Mesangial cell (primary cell): ENCODE measurements around the gene SEC22A. TPM values are rescaled to one million over a fixed set of nuclear protein-coding genes. Genes with fewer than 3 reads are reported as not detected.

ENCODE experiments used
- total RNA-seq: library from RNA; depleted of rRNA; stranded (reverse); fragments of >200 nt; gene quantifications from 2 replicates; pipeline ENCODE4 v1.2.3, GENCODE V29; 2015

SEC22A gene
- 21.4 and 35.2 TPM in 2 replicates for total RNA-seq

GRCh38 chr3:123201557-123202427, at the start of gene SEC22A:
Gene SEC22A (plus strand): TSS chr3:123201943. CDS start chr3:123209218, 7,275 bp downstream.

Other genes starting within 250 kb of the SEC22A start
- not detected in 2 replicates for gene SEMA5B, start 174.2 kb upstream of the SEC22A start, total RNA-seq
- 20.3 and 28.0 TPM in 2 replicates for gene PDIA5, start 134.9 kb upstream of the SEC22A start, total RNA-seq
- gene ADCY5, start 247.1 kb downstream of the SEC22A start, total RNA-seq, result 0.13 and 0.16 TPM in 2 replicates